ENCODE measurements around the gene GALNT14. TPM values are rescaled to one million over a fixed set of nuclear protein-coding genes. Genes with fewer than 3 reads are reported as not detected.

The GALNT14 gene
- total RNA-seq, 3 donors from 2014 or later (not counting 1 experiment from before 2014, with no cell fraction given) = 0.68 TPM; not detected in 2

GRCh38 chr2:30968660-30969397, 169.4 kb downstream of the GALNT14 start:
- Histone ChIP-seq H3K27ac (ENCODE audit: low read length) (no peak overlapping the region), H3K9me3 (ENCODE audit: control insufficient read depth, insufficient read depth, low read length) (no peaks in the 10 kb centered on the region), H3K4me1 (ENCODE audit: control insufficient read depth, insufficient read depth, low read length) (no peaks in the 10 kb centered on the region), H3K36me3 (ENCODE audit: control insufficient read depth, insufficient read depth, low read length) (no peaks in the 10 kb centered on the region), H3K27me3 (ENCODE audit: control insufficient read depth, insufficient read depth, low read length) (no peaks in the 10 kb centered on the region), H3K4me3 (ENCODE audit: low read length) (no peak overlapping the region)
- WGBS (ENCODE audit: insufficient coverage) = 80% methylated on average over 4 of the region's 4 CpGs
- H3K27me3 Mint-ChIP-seq (ENCODE audit: low read depth in 2 of 2) = peaks cover 0 to 2% of the 10 kb centered on the region in 2 donors
- no peak overlapping the region for H3K4me3 Mint-ChIP-seq
- no peak for DNase-seq
- H3K27ac Mint-ChIP-seq = no peak overlapping the region
- ATAC-seq = no peak
- no peaks in the 10 kb centered on the region for H3K4me1 Mint-ChIP-seq
- H3K9me3 Mint-ChIP-seq = no peaks in the 10 kb centered on the region
- TF ChIP-seq, protein P1, sequence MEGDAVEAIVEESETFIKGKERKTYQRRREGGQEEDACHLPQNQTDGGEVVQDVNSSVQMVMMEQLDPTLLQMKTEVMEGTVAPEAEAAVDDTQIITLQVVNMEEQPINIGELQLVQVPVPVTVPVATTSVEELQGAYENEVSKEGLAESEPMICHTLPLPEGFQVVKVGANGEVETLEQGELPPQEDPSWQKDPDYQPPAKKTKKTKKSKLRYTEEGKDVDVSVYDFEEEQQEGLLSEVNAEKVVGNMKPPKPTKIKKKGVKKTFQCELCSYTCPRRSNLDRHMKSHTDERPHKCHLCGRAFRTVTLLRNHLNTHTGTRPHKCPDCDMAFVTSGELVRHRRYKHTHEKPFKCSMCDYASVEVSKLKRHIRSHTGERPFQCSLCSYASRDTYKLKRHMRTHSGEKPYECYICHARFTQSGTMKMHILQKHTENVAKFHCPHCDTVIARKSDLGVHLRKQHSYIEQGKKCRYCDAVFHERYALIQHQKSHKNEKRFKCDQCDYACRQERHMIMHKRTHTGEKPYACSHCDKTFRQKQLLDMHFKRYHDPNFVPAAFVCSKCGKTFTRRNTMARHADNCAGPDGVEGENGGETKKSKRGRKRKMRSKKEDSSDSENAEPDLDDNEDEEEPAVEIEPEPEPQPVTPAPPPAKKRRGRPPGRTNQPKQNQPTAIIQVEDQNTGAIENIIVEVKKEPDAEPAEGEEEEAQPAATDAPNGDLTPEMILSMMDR (IDR thresholded peaks at IDR 0.05) = no peak
- no peaks in the 10 kb centered on the region for H3K36me3 Mint-ChIP-seq
- intact Hi-C loops (cut with micrococcal nuclease) = no loop called here

DNA sequence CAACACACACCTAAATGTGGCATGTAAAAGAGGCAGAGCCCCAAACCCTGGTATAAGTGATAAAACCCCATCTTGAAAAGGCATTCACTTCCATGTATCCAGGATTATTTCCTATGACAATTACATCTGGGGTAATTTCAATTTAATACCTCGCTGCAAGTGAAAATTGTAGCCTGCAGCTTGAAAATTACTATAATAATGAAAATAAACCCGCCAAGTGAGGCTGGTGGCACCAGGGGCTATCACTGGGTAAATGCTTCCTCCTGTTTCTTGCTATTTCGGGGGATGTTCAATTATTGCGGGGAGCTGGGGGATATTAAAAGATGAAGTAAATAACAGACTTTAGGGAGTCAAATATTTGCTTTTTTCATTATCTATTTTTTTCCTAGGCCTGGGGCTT, 171.5 kb downstream of the GALNT14 start:
- H3K27ac ChIP-seq (ENCODE audit: low read length) = no peak overlapping the region
- no peaks in the 10 kb centered on the region for H3K4me1 ChIP-seq (ENCODE audit: control insufficient read depth, insufficient read depth, low read length)
- no peak overlapping the region for H3K4me3 Mint-ChIP-seq
- TF ChIP-seq, protein P1 (IDR thresholded peaks at IDR 0.05) = no peak
- ATAC-seq = no peak
- no peaks in the 10 kb centered on the region for H3K36me3 Mint-ChIP-seq
- 85% methylated on average over 4 of the region's 4 CpGs for WGBS (ENCODE audit: insufficient coverage)
- DNase-seq = no peak
- H3K27me3 Mint-ChIP-seq (ENCODE audit: low read depth in 2 of 2) = peaks cover 0 to 3% of the 10 kb centered on the region in 2 donors
- intact Hi-C loops (cut with micrococcal nuclease) = no loop called here
- H3K27me3 ChIP-seq (ENCODE audit: control insufficient read depth, insufficient read depth, low read length) = no peaks in the 10 kb centered on the region
- no peaks in the 10 kb centered on the region for H3K9me3 ChIP-seq (ENCODE audit: control insufficient read depth, insufficient read depth, low read length)
- no peaks in the 10 kb centered on the region for H3K9me3 Mint-ChIP-seq
- no peaks in the 10 kb centered on the region for H3K4me1 Mint-ChIP-seq
- H3K4me3 ChIP-seq (ENCODE audit: low read length) = no peak overlapping the region
- H3K36me3 ChIP-seq (ENCODE audit: control insufficient read depth, insufficient read depth, low read length) = no peaks in the 10 kb centered on the region
- H3K27ac Mint-ChIP-seq = no peak overlapping the region

DNA sequence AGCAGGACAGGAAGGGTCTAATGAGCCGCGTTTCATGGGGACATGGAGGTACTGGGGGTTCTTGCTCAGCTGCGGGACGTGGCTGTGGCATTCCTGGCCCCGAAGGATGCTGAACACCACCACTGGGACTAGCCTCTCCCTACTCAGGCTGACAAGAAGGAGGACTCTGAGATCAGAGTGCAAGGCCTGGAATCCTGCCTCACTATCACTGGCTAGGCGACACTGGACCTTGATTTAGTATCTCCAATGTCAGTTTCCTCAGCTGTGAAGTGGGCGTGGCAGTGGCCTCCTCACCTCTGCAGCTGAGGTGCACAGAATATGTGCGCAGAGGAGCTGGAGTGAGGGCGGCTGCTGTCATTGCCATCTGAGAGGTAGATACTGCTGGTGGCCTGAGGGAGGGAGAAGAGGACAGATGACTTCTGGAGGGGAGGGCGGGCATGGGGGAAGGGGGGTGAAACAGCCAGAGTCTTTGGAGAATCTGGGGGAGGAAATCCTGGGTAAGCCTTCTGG, 173.2 kb downstream of the GALNT14 start:
- H3K9me3 ChIP-seq (ENCODE audit: control insufficient read depth, insufficient read depth, low read length) = no peaks in the 10 kb centered on the region
- H3K27ac ChIP-seq (ENCODE audit: low read length) = no peak overlapping the region
- intact Hi-C loops (cut with micrococcal nuclease) = no loop called here
- DNase-seq (no peak), ATAC-seq (no peak)
- no peaks in the 10 kb centered on the region for H3K4me1 ChIP-seq (ENCODE audit: control insufficient read depth, insufficient read depth, low read length)
- Mint-ChIP-seq H3K4me1 (no peaks in the 10 kb centered on the region), H3K27me3 (ENCODE audit: low read depth in 2 of 2) (peaks cover 0 to 3% of the 10 kb centered on the region in 2 donors), H3K9me3 (no peaks in the 10 kb centered on the region), H3K27ac (no peak overlapping the region), H3K36me3 (no peaks in the 10 kb centered on the region), H3K4me3 (no peak overlapping the region)
- H3K27me3 ChIP-seq (ENCODE audit: control insufficient read depth, insufficient read depth, low read length) = no peaks in the 10 kb centered on the region
- 95% methylated on average over 10 of the region's 10 CpGs for WGBS (ENCODE audit: insufficient coverage)
- H3K36me3 ChIP-seq (ENCODE audit: control insufficient read depth, insufficient read depth, low read length) = no peaks in the 10 kb centered on the region
- TF ChIP-seq, protein P1 (IDR thresholded peaks at IDR 0.05) = no peak
- H3K4me3 ChIP-seq (ENCODE audit: low read length) = no peak overlapping the region
